ENCODE results near the gene ZCCHC24.

ZCCHC24 gene

GRCh38 chr10:79409038-79409725 lies 36.2 kb downstream of the ZCCHC24 start:
- Histone ChIP-seq H3K4me3 (ENCODE audit: low read length in 2 of 2) (peak overlapping the region in 1 of 2 donors; percentile 55), H3K4me1 (ENCODE audit: control insufficient read depth, insufficient read depth, low read length) (no peaks in the 10 kb centered on the region), H3K9ac (ENCODE audit: low read length in 2 of 2) (peak overlapping the region; percentile 0 to 13), H3K27ac (ENCODE audit: low read length) (no peak overlapping the region), H3K9me3 (ENCODE audit: control insufficient read depth in 2 of 2, low read length in 2 of 2) (no peaks in the 10 kb centered on the region), H3K36me3 (ENCODE audit: control insufficient read depth in 2 of 2, insufficient read depth in 2 of 2, low read length in 2 of 2) (peaks cover 2 to 4% of the 10 kb centered on the region in 2 donors), H3K27me3 (ENCODE audit: control insufficient read depth in 1 of 2, insufficient read depth in 2 of 2, low read length in 2 of 2) (no peaks in the 10 kb centered on the region)

GRCh38 chr10:79407811-79408795 lies 37.3 kb downstream of the ZCCHC24 start:
- H3K9ac ChIP-seq (ENCODE audit: low read length in 2 of 2) = peak overlapping the region; percentile 42 to 51
- peak overlapping the region; percentile 21 to 55 for H3K4me3 ChIP-seq (ENCODE audit: low read length in 2 of 2)
- H3K4me1 ChIP-seq (ENCODE audit: control insufficient read depth, insufficient read depth, low read length) = no peaks in the 10 kb centered on the region

GRCh38 chr10:79407423-79407796 lies 38.0 kb downstream of the ZCCHC24 start:
- peak overlapping the region in 1 of 2 donors; percentile 55 for H3K4me3 ChIP-seq (ENCODE audit: low read length in 2 of 2)
- peak overlapping the region; percentile 42 to 51 for H3K9ac ChIP-seq (ENCODE audit: low read length in 2 of 2)
- H3K9me3 ChIP-seq (ENCODE audit: control insufficient read depth in 2 of 2, low read length in 2 of 2) = no peaks in the 10 kb centered on the region
- no peak overlapping the region for H3K27ac ChIP-seq (ENCODE audit: low read length)
- peaks cover 0 to 4% of the 10 kb centered on the region in 2 donors for H3K36me3 ChIP-seq (ENCODE audit: control insufficient read depth in 2 of 2, insufficient read depth in 2 of 2, low read length in 2 of 2)
- no peaks in the 10 kb centered on the region for H3K27me3 ChIP-seq (ENCODE audit: control insufficient read depth in 1 of 2, insufficient read depth in 2 of 2, low read length in 2 of 2)
- no peaks in the 10 kb centered on the region for H3K4me1 ChIP-seq (ENCODE audit: control insufficient read depth, insufficient read depth, low read length)

More at GRCh38 chr10:79407811-79408795, 37.3 kb downstream of the ZCCHC24 start:
- Histone ChIP-seq H3K27ac (ENCODE audit: low read length) (no peak overlapping the region), H3K9me3 (ENCODE audit: control insufficient read depth in 2 of 2, low read length in 2 of 2) (no peaks in the 10 kb centered on the region), H3K27me3 (ENCODE audit: control insufficient read depth in 1 of 2, insufficient read depth in 2 of 2, low read length in 2 of 2) (no peaks in the 10 kb centered on the region), H3K36me3 (ENCODE audit: control insufficient read depth in 2 of 2, insufficient read depth in 2 of 2, low read length in 2 of 2) (peaks cover 0 to 2% of the 10 kb centered on the region in 2 donors)

- H3K27me3 ChIP-seq (ENCODE audit: control insufficient read depth in 1 of 2, insufficient read depth in 2 of 2, low read length in 2 of 2) = no peaks in the 10 kb centered on the region
- no peak overlapping the region for H3K27ac ChIP-seq (ENCODE audit: low read length)
- H3K36me3 ChIP-seq (ENCODE audit: control insufficient read depth in 2 of 2, insufficient read depth in 2 of 2, low read length in 2 of 2) = peaks cover 0 to 2% of the 10 kb centered on the region in 2 donors
- peak overlapping the region; percentile 36 to 51 for H3K9ac ChIP-seq (ENCODE audit: low read length in 2 of 2)
- H3K9me3 ChIP-seq (ENCODE audit: control insufficient read depth in 2 of 2, low read length in 2 of 2) = no peaks in the 10 kb centered on the region
- H3K4me1 ChIP-seq (ENCODE audit: control insufficient read depth, insufficient read depth, low read length) = no peaks in the 10 kb centered on the region
- peak overlapping the region in 1 of 2 donors; percentile 55 for H3K4me3 ChIP-seq (ENCODE audit: low read length in 2 of 2)
Observed at GRCh38 chr10:79406683-79407422, 38.6 kb downstream of the ZCCHC24 start.

GRCh38 chr10:79405995-79406515 lies 39.4 kb downstream of the ZCCHC24 start:
- Histone ChIP-seq H3K9me3 (ENCODE audit: control insufficient read depth in 2 of 2, low read length in 2 of 2) (no peaks in the 10 kb centered on the region), H3K36me3 (ENCODE audit: control insufficient read depth in 2 of 2, insufficient read depth in 2 of 2, low read length in 2 of 2) (peaks cover 0 to 2% of the 10 kb centered on the region in 2 donors), H3K27ac (ENCODE audit: low read length) (no peak overlapping the region), H3K9ac (ENCODE audit: low read length in 2 of 2) (peak overlapping the region; percentile 36 to 40), H3K4me3 (ENCODE audit: low read length in 2 of 2) (peak overlapping the region in 1 of 2 donors; percentile 8), H3K27me3 (ENCODE audit: control insufficient read depth in 1 of 2, insufficient read depth in 2 of 2, low read length in 2 of 2) (no peaks in the 10 kb centered on the region), H3K4me1 (ENCODE audit: control insufficient read depth, insufficient read depth, low read length) (no peaks in the 10 kb centered on the region)

GRCh38 chr10:79405221-79405994 lies 40.0 kb downstream of the ZCCHC24 start:
- H3K4me3 ChIP-seq (ENCODE audit: low read length in 2 of 2) = no peak overlapping the region
- H3K36me3 ChIP-seq (ENCODE audit: control insufficient read depth in 2 of 2, insufficient read depth in 2 of 2, low read length in 2 of 2) = peaks cover 0 to 2% of the 10 kb centered on the region in 2 donors
- no peaks in the 10 kb centered on the region for H3K4me1 ChIP-seq (ENCODE audit: control insufficient read depth, insufficient read depth, low read length)
- H3K27ac ChIP-seq (ENCODE audit: low read length) = no peak overlapping the region
- no peaks in the 10 kb centered on the region for H3K9me3 ChIP-seq (ENCODE audit: control insufficient read depth in 2 of 2, low read length in 2 of 2)
- no peaks in the 10 kb centered on the region for H3K27me3 ChIP-seq (ENCODE audit: control insufficient read depth in 1 of 2, insufficient read depth in 2 of 2, low read length in 2 of 2)
- peak overlapping the region; percentile 5 to 40 for H3K9ac ChIP-seq (ENCODE audit: low read length in 2 of 2)

GRCh38 chr10:79404690-79405131 lies 40.7 kb downstream of the ZCCHC24 start:
- no peak overlapping the region for H3K9ac ChIP-seq (ENCODE audit: low read length in 2 of 2)
- peak overlapping the region in 1 of 2 donors; percentile 40 for H3K4me3 ChIP-seq (ENCODE audit: low read length in 2 of 2)

GRCh38 chr10:79404231-79404609 lies 41.2 kb downstream of the ZCCHC24 start:
- Histone ChIP-seq H3K4me3 (ENCODE audit: low read length in 2 of 2) (peak overlapping the region in 1 of 2 donors; percentile 40), H3K9ac (ENCODE audit: low read length in 2 of 2) (peak overlapping the region in 1 of 2 donors; percentile 24), H3K27ac (ENCODE audit: low read length) (no peak overlapping the region), H3K4me1 (ENCODE audit: control insufficient read depth, insufficient read depth, low read length) (no peaks in the 10 kb centered on the region), H3K36me3 (ENCODE audit: control insufficient read depth in 2 of 2, insufficient read depth in 2 of 2, low read length in 2 of 2) (peaks cover 0 to 2% of the 10 kb centered on the region in 2 donors), H3K27me3 (ENCODE audit: control insufficient read depth in 1 of 2, insufficient read depth in 2 of 2, low read length in 2 of 2) (no peaks in the 10 kb centered on the region), H3K9me3 (ENCODE audit: control insufficient read depth in 2 of 2, low read length in 2 of 2) (no peaks in the 10 kb centered on the region)

More at GRCh38 chr10:79404690-79405131, 40.7 kb downstream of the ZCCHC24 start:
- no peak overlapping the region for H3K27ac ChIP-seq (ENCODE audit: low read length)
- H3K36me3 ChIP-seq (ENCODE audit: control insufficient read depth in 2 of 2, insufficient read depth in 2 of 2, low read length in 2 of 2) = peaks cover 0 to 2% of the 10 kb centered on the region in 2 donors
- no peaks in the 10 kb centered on the region for H3K27me3 ChIP-seq (ENCODE audit: control insufficient read depth in 1 of 2, insufficient read depth in 2 of 2, low read length in 2 of 2)
- H3K9me3 ChIP-seq (ENCODE audit: control insufficient read depth in 2 of 2, low read length in 2 of 2) = no peaks in the 10 kb centered on the region
- no peaks in the 10 kb centered on the region for H3K4me1 ChIP-seq (ENCODE audit: control insufficient read depth, insufficient read depth, low read length)

GRCh38 chr10:79403441-79404230 lies 41.8 kb downstream of the ZCCHC24 start:
- H3K9me3 ChIP-seq (ENCODE audit: control insufficient read depth in 2 of 2, low read length in 2 of 2) = no peaks in the 10 kb centered on the region
- H3K27ac ChIP-seq (ENCODE audit: low read length) = no peak overlapping the region
- no peaks in the 10 kb centered on the region for H3K4me1 ChIP-seq (ENCODE audit: control insufficient read depth, insufficient read depth, low read length)
- peaks cover 0 to 2% of the 10 kb centered on the region in 2 donors for H3K36me3 ChIP-seq (ENCODE audit: control insufficient read depth in 2 of 2, insufficient read depth in 2 of 2, low read length in 2 of 2)
- H3K27me3 ChIP-seq (ENCODE audit: control insufficient read depth in 1 of 2, insufficient read depth in 2 of 2, low read length in 2 of 2) = no peaks in the 10 kb centered on the region
- H3K4me3 ChIP-seq (ENCODE audit: low read length in 2 of 2) = peak overlapping the region in 1 of 2 donors; percentile 40
- peak overlapping the region in 1 of 2 donors; percentile 24 for H3K9ac ChIP-seq (ENCODE audit: low read length in 2 of 2)
